Measurements from ENCODE around the gene CUL4A.

DNA sequence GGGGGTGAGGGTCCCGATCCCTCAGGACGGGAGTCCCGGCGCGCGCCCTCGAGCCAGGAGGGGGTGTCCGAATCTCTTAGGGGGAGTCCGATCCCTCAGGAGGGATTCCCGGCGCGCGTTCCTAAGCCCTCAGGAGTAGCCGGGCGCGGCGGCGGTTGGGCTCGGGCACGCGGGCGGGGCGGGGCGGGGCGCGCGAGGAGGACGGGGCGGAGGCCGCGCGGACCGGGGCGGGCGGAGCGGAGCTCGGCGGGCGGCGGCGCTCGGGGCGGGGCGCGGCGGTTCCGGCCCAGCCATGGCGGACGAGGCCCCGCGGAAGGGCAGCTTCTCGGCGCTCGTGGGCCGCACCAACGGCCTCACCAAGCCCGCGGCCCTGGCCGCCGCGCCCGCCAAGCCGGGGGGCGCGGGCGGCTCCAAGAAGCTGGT lies at the start of gene CUL4A:
- TF ChIP-seq EZH2phosphoT487 (IDR thresholded peaks at IDR 0.05; ENCODE audit: insufficient read depth, low read depth): no peak
- TF ChIP-seq EZH2 (IDR thresholded peaks at IDR 0.05; ENCODE audit: insufficient read depth, poor library complexity, severe bottlenecking): no peak
